ENCODE results near the gene HCFC2.
"Not testable (repeated sequence)": the region's sequence is repeated elsewhere in the genome, so short reads cannot be mapped to it uniquely, and the experiment has no call there.

Gene HCFC2

GRCh38 chr12:104079024-104079423 lies 14.7 kb downstream of the HCFC2 start:
- DNase-seq (ENCODE audit: insufficient read length, low spot score) (no peak), FAIRE-seq (no peak)
- no peak for TF ChIP-seq POLR2A (IDR thresholded peaks at IDR 0.05; ENCODE audit: low read depth, low read length)

- FAIRE-seq (peak; percentile 6), DNase-seq (ENCODE audit: insufficient read length, low spot score) (no peak)
- no peak for TF ChIP-seq POLR2A (IDR thresholded peaks at IDR 0.05; ENCODE audit: low read depth, low read length)
Observed at GRCh38 chr12:104080764-104081163, 16.4 kb downstream of the HCFC2 start.

GRCh38 chr12:104083769-104084475 lies 19.6 kb downstream of the HCFC2 start:
- no peak for FAIRE-seq
- TF ChIP-seq POLR2A (IDR thresholded peaks at IDR 0.05; ENCODE audit: low read depth, low read length): no peak

GRCh38 chr12:104090685-104091084 lies 26.4 kb downstream of the HCFC2 start:
- TF ChIP-seq POLR2A (IDR thresholded peaks at IDR 0.05; ENCODE audit: low read depth, low read length): no peak
- FAIRE-seq (peak; percentile 6), DNase-seq (ENCODE audit: insufficient read length, low spot score) (no peak)

More at GRCh38 chr12:104083769-104084475, 19.6 kb downstream of the HCFC2 start:
- DNase-seq (ENCODE audit: insufficient read length, low spot score): no peak

- no peak for FAIRE-seq
- DNase-seq (ENCODE audit: insufficient read length, low spot score): no peak
- no peak for TF ChIP-seq POLR2A (IDR thresholded peaks at IDR 0.05; ENCODE audit: low read depth, low read length)
Observed at GRCh38 chr12:104091136-104091535, 26.8 kb downstream of the HCFC2 start.

- DNase-seq (ENCODE audit: insufficient read length, low spot score) (no peak), FAIRE-seq (no peak)
- TF ChIP-seq POLR2A (IDR thresholded peaks at IDR 0.05; ENCODE audit: low read depth, low read length): no peak
Observed at GRCh38 chr12:104094284-104094683, 30.0 kb downstream of the HCFC2 start.

- TF ChIP-seq POLR2A (IDR thresholded peaks at IDR 0.05; ENCODE audit: low read depth, low read length): no peak
- no peak for DNase-seq (ENCODE audit: insufficient read length, low spot score)
- no peak for FAIRE-seq
Observed at GRCh38 chr12:104095289-104095688, 31.0 kb downstream of the HCFC2 start.

- DNase-seq (ENCODE audit: insufficient read length, low spot score) (no peak), FAIRE-seq (peak; percentile 11)
- TF ChIP-seq POLR2A (IDR thresholded peaks at IDR 0.05; ENCODE audit: low read depth, low read length): no peak
Observed at GRCh38 chr12:104097954-104098353, 33.6 kb downstream of the HCFC2 start.

- TF ChIP-seq POLR2A (IDR thresholded peaks at IDR 0.05; ENCODE audit: low read depth, low read length): no peak
- DNase-seq (ENCODE audit: insufficient read length, low spot score) (no peak), FAIRE-seq (no peak)
Observed at GRCh38 chr12:104105461-104105860, 41.1 kb downstream of the HCFC2 start.

GRCh38 chr12:104106965-104107364 lies 42.6 kb downstream of the HCFC2 start:
- no peak for DNase-seq (ENCODE audit: insufficient read length, low spot score)
- TF ChIP-seq POLR2A (IDR thresholded peaks at IDR 0.05; ENCODE audit: low read depth, low read length): no peak
- no peak for FAIRE-seq

GRCh38 chr12:104108755-104109445 lies 44.6 kb downstream of the HCFC2 start:
- DNase-seq (ENCODE audit: insufficient read length, low spot score) (peak; percentile 19), FAIRE-seq (peak; percentile 97)
- TF ChIP-seq POLR2A (IDR thresholded peaks at IDR 0.05; ENCODE audit: low read depth, low read length): no peak

- no peak for TF ChIP-seq POLR2A (IDR thresholded peaks at IDR 0.05; ENCODE audit: low read depth, low read length)
- FAIRE-seq (no peak), DNase-seq (ENCODE audit: insufficient read length, low spot score) (no peak)
Observed at GRCh38 chr12:104109446-104110271, 45.3 kb downstream of the HCFC2 start.

- not testable (repeated sequence) for DNase-seq (ENCODE audit: insufficient read length, low spot score); FAIRE-seq
Observed at GRCh38 chr12:104114834-104115586, 50.7 kb downstream of the HCFC2 start.

- FAIRE-seq: no peak
- DNase-seq (ENCODE audit: insufficient read length, low spot score): no peak
- no peak for TF ChIP-seq POLR2A (IDR thresholded peaks at IDR 0.05; ENCODE audit: low read depth, low read length)
Observed at GRCh38 chr12:104115587-104115975, 51.2 kb downstream of the HCFC2 start.

All from H54 (cell line).